ENCODE results near the gene DMD.
"Not testable (repeated sequence)": the region's sequence is repeated elsewhere in the genome, so short reads cannot be mapped to it uniquely, and the experiment has no call there.

Gene DMD

GRCh38 chrX:32538554-32538953, 672.8 kb downstream of the DMD start:
- H3K27ac Mint-ChIP-seq (ENCODE audit: low read depth) = no peak overlapping the region
- H3K4me1 Mint-ChIP-seq = no peaks in the 10 kb centered on the region
- no peak for DNase-seq (ENCODE audit: low spot score in 2 of 2)
- no peaks in the 10 kb centered on the region for H3K36me3 Mint-ChIP-seq (ENCODE audit: insufficient read depth)
- H3K27me3 Mint-ChIP-seq = no peaks in the 10 kb centered on the region
- H3K9me3 Mint-ChIP-seq = peaks cover 17% of the 10 kb centered on the region
- no peak overlapping the region for H3K4me3 Mint-ChIP-seq
- no peak for ATAC-seq (replicated peaks; ENCODE audit: extremely low read depth, poor library complexity, severe bottlenecking)

- no peaks in the 10 kb centered on the region for H3K27me3 Mint-ChIP-seq
- H3K27ac Mint-ChIP-seq (ENCODE audit: low read depth) = no peak overlapping the region
- peaks cover 6% of the 10 kb centered on the region for H3K9me3 Mint-ChIP-seq
- no peaks in the 10 kb centered on the region for H3K4me1 Mint-ChIP-seq
- DNase-seq (ENCODE audit: low spot score in 2 of 2) (no peak), ATAC-seq (replicated peaks; ENCODE audit: extremely low read depth, poor library complexity, severe bottlenecking) (no peak)
- H3K36me3 Mint-ChIP-seq (ENCODE audit: insufficient read depth) = no peaks in the 10 kb centered on the region
- H3K4me3 Mint-ChIP-seq = no peak overlapping the region
Measured at GRCh38 chrX:32533848-32534247, 677.5 kb downstream of the DMD start.

- H3K27ac Mint-ChIP-seq (ENCODE audit: low read depth) = no peak overlapping the region
- no peaks in the 10 kb centered on the region for H3K27me3 Mint-ChIP-seq
- DNase-seq (ENCODE audit: low spot score in 2 of 2) = no peak
- H3K4me3 Mint-ChIP-seq = no peak overlapping the region
- no peaks in the 10 kb centered on the region for H3K36me3 Mint-ChIP-seq (ENCODE audit: insufficient read depth)
- H3K9me3 Mint-ChIP-seq = peaks cover 4% of the 10 kb centered on the region
- no peak for ATAC-seq (replicated peaks; ENCODE audit: extremely low read depth, poor library complexity, severe bottlenecking)
- no peaks in the 10 kb centered on the region for H3K4me1 Mint-ChIP-seq
Measured at GRCh38 chrX:32532262-32532661, 679.1 kb downstream of the DMD start.

- no peak for DNase-seq (ENCODE audit: low spot score in 2 of 2)
- H3K36me3 Mint-ChIP-seq (ENCODE audit: insufficient read depth) = no peaks in the 10 kb centered on the region
- no peak overlapping the region for H3K4me3 Mint-ChIP-seq
- no peaks in the 10 kb centered on the region for H3K27me3 Mint-ChIP-seq
- no peak overlapping the region for H3K27ac Mint-ChIP-seq (ENCODE audit: low read depth)
- no peak for ATAC-seq (replicated peaks; ENCODE audit: extremely low read depth, poor library complexity, severe bottlenecking)
- no peaks in the 10 kb centered on the region for H3K9me3 Mint-ChIP-seq
- H3K4me1 Mint-ChIP-seq = no peaks in the 10 kb centered on the region
Measured at GRCh38 chrX:32530802-32531403, 680.4 kb downstream of the DMD start.

GRCh38 chrX:32528451-32528850, 682.9 kb downstream of the DMD start:
- not testable (repeated sequence) for H3K9me3 Mint-ChIP-seq; DNase-seq (ENCODE audit: low spot score in 2 of 2); H3K4me3 Mint-ChIP-seq; H3K27ac Mint-ChIP-seq (ENCODE audit: low read depth); H3K36me3 Mint-ChIP-seq (ENCODE audit: insufficient read depth); ATAC-seq (replicated peaks; ENCODE audit: extremely low read depth, poor library complexity, severe bottlenecking); H3K4me1 Mint-ChIP-seq; H3K27me3 Mint-ChIP-seq

GRCh38 chrX:32525234-32525633, 686.1 kb downstream of the DMD start:
- Mint-ChIP-seq H3K9me3 (peaks cover 11% of the 10 kb centered on the region), H3K4me1 (no peaks in the 10 kb centered on the region), H3K27me3 (no peaks in the 10 kb centered on the region), H3K27ac (ENCODE audit: low read depth) (no peak overlapping the region), H3K36me3 (ENCODE audit: insufficient read depth) (peaks cover 2% of the 10 kb centered on the region), H3K4me3 (no peak overlapping the region)
- no peak for DNase-seq (ENCODE audit: low spot score in 2 of 2)
- ATAC-seq (replicated peaks; ENCODE audit: extremely low read depth, poor library complexity, severe bottlenecking) = no peak

- H3K36me3 Mint-ChIP-seq (ENCODE audit: insufficient read depth) = peaks cover 2% of the 10 kb centered on the region
- H3K4me3 Mint-ChIP-seq = no peak overlapping the region
- no peak overlapping the region for H3K27ac Mint-ChIP-seq (ENCODE audit: low read depth)
- peaks cover 11% of the 10 kb centered on the region for H3K9me3 Mint-ChIP-seq
- DNase-seq (ENCODE audit: low spot score in 2 of 2) (no peak), ATAC-seq (replicated peaks; ENCODE audit: extremely low read depth, poor library complexity, severe bottlenecking) (no peak)
- H3K4me1 Mint-ChIP-seq = no peaks in the 10 kb centered on the region
- H3K27me3 Mint-ChIP-seq = no peaks in the 10 kb centered on the region
Measured at GRCh38 chrX:32524385-32524784, 687.0 kb downstream of the DMD start.

- H3K4me1 Mint-ChIP-seq = no peaks in the 10 kb centered on the region
- H3K27ac Mint-ChIP-seq (ENCODE audit: low read depth) = no peak overlapping the region
- no peak for ATAC-seq (replicated peaks; ENCODE audit: extremely low read depth, poor library complexity, severe bottlenecking)
- H3K4me3 Mint-ChIP-seq = no peak overlapping the region
- no peaks in the 10 kb centered on the region for H3K27me3 Mint-ChIP-seq
- H3K9me3 Mint-ChIP-seq = peaks cover 11% of the 10 kb centered on the region
- peaks cover 2% of the 10 kb centered on the region for H3K36me3 Mint-ChIP-seq (ENCODE audit: insufficient read depth)
- no peak for DNase-seq (ENCODE audit: low spot score in 2 of 2)
Measured at GRCh38 chrX:32520789-32521188, 690.6 kb downstream of the DMD start.

GRCh38 chrX:32514986-32515385, 696.4 kb downstream of the DMD start:
- peaks cover 15% of the 10 kb centered on the region for H3K9me3 Mint-ChIP-seq
- no peaks in the 10 kb centered on the region for H3K4me1 Mint-ChIP-seq
- no peak overlapping the region for H3K27ac Mint-ChIP-seq (ENCODE audit: low read depth)
- DNase-seq (ENCODE audit: low spot score in 2 of 2) = no peak
- H3K4me3 Mint-ChIP-seq = no peak overlapping the region
- no peak for ATAC-seq (replicated peaks; ENCODE audit: extremely low read depth, poor library complexity, severe bottlenecking)
- no peaks in the 10 kb centered on the region for H3K27me3 Mint-ChIP-seq
- H3K36me3 Mint-ChIP-seq (ENCODE audit: insufficient read depth) = no peaks in the 10 kb centered on the region

- Mint-ChIP-seq H3K36me3 (ENCODE audit: insufficient read depth) (no peaks in the 10 kb centered on the region), H3K27ac (ENCODE audit: low read depth) (no peak overlapping the region), H3K4me1 (no peaks in the 10 kb centered on the region), H3K27me3 (no peaks in the 10 kb centered on the region), H3K9me3 (no peaks in the 10 kb centered on the region), H3K4me3 (no peak overlapping the region)
- no peak for DNase-seq (ENCODE audit: low spot score in 2 of 2)
- no peak for ATAC-seq (replicated peaks; ENCODE audit: extremely low read depth, poor library complexity, severe bottlenecking)
Measured at GRCh38 chrX:32501606-32502005, 709.7 kb downstream of the DMD start.

GRCh38 chrX:32496671-32497070, 714.7 kb downstream of the DMD start:
- no peak overlapping the region for H3K27ac Mint-ChIP-seq (ENCODE audit: low read depth)
- H3K9me3 Mint-ChIP-seq = no peaks in the 10 kb centered on the region
- H3K4me1 Mint-ChIP-seq = no peaks in the 10 kb centered on the region
- H3K27me3 Mint-ChIP-seq = no peaks in the 10 kb centered on the region
- no peak for DNase-seq (ENCODE audit: low spot score in 2 of 2)
- no peaks in the 10 kb centered on the region for H3K36me3 Mint-ChIP-seq (ENCODE audit: insufficient read depth)
- H3K4me3 Mint-ChIP-seq = no peak overlapping the region
- ATAC-seq (replicated peaks; ENCODE audit: extremely low read depth, poor library complexity, severe bottlenecking) = no peak

- no peak for ATAC-seq (replicated peaks; ENCODE audit: extremely low read depth, poor library complexity, severe bottlenecking)
- no peak for DNase-seq (ENCODE audit: low spot score in 2 of 2)
- Mint-ChIP-seq H3K9me3 (no peaks in the 10 kb centered on the region), H3K4me1 (no peaks in the 10 kb centered on the region), H3K27me3 (no peaks in the 10 kb centered on the region), H3K36me3 (ENCODE audit: insufficient read depth) (no peaks in the 10 kb centered on the region), H3K4me3 (no peak overlapping the region), H3K27ac (ENCODE audit: low read depth) (no peak overlapping the region)
Measured at GRCh38 chrX:32495855-32496254, 715.5 kb downstream of the DMD start.

- H3K4me1 Mint-ChIP-seq = no peaks in the 10 kb centered on the region
- no peak overlapping the region for H3K4me3 Mint-ChIP-seq
- ATAC-seq (replicated peaks; ENCODE audit: extremely low read depth, poor library complexity, severe bottlenecking) = no peak
- H3K27me3 Mint-ChIP-seq = no peaks in the 10 kb centered on the region
- no peak overlapping the region for H3K27ac Mint-ChIP-seq (ENCODE audit: low read depth)
- no peaks in the 10 kb centered on the region for H3K9me3 Mint-ChIP-seq
- DNase-seq (ENCODE audit: low spot score in 2 of 2) = no peak
- no peaks in the 10 kb centered on the region for H3K36me3 Mint-ChIP-seq (ENCODE audit: insufficient read depth)
Measured at GRCh38 chrX:32489125-32489524, 722.2 kb downstream of the DMD start.

All from central memory CD8-positive, alpha-beta T cell (primary cell).